ENCODE measurements around the gene ADCY7.

The ADCY7 gene

GRCh38 chr16:50296807-50297206 is 30.5 kb downstream of the ADCY7 start:
- no peak for DNase-seq (ENCODE audit: low spot score)
- TF ChIP-seq, protein P1, sequence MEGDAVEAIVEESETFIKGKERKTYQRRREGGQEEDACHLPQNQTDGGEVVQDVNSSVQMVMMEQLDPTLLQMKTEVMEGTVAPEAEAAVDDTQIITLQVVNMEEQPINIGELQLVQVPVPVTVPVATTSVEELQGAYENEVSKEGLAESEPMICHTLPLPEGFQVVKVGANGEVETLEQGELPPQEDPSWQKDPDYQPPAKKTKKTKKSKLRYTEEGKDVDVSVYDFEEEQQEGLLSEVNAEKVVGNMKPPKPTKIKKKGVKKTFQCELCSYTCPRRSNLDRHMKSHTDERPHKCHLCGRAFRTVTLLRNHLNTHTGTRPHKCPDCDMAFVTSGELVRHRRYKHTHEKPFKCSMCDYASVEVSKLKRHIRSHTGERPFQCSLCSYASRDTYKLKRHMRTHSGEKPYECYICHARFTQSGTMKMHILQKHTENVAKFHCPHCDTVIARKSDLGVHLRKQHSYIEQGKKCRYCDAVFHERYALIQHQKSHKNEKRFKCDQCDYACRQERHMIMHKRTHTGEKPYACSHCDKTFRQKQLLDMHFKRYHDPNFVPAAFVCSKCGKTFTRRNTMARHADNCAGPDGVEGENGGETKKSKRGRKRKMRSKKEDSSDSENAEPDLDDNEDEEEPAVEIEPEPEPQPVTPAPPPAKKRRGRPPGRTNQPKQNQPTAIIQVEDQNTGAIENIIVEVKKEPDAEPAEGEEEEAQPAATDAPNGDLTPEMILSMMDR (IDR thresholded peaks at IDR 0.05; ENCODE audit: extremely low read depth, missing control alignments): no peak

DNA sequence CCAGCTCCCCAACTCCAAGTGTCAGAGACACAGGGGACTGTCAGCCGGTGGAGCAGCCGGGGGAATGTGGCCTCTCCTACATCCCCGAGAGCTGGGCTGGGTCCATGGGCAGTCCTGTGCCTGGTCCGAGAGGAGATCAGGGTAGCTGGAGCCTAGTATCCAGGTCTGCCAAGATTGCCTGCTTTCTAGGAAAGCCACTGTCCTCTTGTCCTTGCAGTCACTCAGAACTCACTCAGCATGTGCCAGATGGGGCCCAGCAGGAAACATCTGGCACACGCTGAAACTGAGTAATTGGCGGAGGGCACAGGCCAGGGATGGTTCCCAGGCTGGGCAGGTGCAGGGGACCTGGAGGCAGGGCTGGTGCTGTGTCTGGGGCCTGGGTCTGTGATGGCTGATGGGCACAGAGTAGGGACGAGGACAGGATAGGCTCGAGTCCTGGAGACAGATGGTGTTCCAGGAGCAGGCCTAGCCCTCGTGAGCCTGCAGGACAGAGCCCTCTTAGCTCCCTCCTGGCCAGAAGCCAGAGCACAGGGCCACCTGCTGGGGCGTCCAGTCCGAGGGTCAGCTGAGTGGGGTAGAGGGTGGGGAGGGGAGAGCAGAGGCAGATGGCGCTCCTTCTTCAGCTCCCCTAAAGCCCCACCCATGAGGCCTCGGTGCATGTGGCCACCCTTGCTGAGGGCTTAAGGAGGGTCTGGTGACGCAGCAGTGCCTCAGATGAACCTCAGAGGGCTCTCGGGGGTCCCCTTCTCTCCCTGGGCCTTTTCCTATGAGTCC is 31.1 kb downstream of the ADCY7 start:
- TF ChIP-seq, protein P1 (IDR thresholded peaks at IDR 0.05; ENCODE audit: extremely low read depth, missing control alignments): no peak
- DNase-seq (ENCODE audit: low spot score): no peak

DNA sequence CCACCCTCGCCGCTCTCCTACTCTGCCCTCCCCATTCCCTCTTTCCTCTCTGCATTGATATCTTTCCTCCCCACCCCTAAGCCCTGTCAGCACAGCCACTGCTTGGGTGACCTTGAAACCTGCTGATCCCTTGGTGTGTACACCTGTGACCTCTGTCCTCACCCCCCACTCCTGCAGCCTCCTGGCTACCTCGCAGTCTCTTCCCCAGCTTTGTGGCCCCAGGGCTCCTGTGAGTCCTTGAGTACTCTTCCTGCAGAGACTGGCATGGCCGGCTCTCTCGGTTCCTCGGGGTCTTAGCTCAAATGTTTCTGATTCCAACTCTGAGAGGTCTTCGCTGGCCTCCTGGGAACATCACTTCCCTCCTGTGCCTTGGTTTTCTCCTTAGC is 31.7 kb downstream of the ADCY7 start:
- DNase-seq (ENCODE audit: low spot score): no peak
- TF ChIP-seq, protein P1 (IDR thresholded peaks at IDR 0.05; ENCODE audit: extremely low read depth, missing control alignments): no peak

DNA sequence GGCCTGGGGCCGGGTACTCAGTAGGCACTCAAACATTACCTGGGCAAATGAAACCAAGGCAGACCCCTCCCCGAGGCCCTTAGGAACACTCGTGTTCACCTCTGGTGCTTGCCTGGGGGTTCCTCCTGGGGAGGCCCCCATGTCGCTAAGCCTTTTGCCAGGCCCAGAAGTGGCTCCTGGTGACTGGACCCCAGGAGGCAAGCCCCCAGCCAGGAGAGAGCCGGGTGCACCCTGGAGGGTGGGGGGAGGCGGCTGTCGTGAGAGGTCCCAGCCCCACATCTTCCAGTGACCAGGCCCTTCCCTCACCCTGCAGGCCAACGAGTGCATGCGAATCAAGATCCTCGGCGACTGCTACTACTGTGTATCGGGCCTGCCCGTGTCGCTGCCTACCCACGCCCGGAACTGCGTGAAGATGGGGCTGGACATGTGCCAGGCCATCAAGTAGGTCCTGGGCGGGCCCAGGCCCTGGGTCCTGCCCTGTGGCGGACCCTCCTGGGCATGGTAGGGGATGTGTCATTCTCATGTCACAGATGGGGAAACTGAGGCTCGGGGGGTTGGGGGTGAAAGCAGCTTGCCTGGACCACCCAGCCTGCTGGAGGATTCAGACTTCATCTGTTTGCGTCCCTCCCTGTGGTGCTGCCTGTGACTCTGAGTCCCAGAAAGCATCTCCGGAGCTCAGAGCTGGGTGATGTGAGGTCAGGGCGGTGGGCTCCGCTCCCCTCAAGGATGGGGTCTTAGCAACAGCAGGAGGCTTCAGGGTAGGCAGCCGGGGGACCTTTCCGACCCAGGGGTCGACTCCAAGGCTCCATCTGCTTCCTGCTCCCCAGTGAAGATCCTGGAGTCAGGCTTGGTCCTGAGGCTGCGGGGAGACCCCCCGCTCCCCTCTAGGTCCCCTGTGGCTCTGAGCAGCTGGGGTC is 32.5 kb downstream of the ADCY7 start:
- DNase-seq (ENCODE audit: low spot score): no peak
- TF ChIP-seq, protein P1 (IDR thresholded peaks at IDR 0.05; ENCODE audit: extremely low read depth, missing control alignments): no peak

DNA sequence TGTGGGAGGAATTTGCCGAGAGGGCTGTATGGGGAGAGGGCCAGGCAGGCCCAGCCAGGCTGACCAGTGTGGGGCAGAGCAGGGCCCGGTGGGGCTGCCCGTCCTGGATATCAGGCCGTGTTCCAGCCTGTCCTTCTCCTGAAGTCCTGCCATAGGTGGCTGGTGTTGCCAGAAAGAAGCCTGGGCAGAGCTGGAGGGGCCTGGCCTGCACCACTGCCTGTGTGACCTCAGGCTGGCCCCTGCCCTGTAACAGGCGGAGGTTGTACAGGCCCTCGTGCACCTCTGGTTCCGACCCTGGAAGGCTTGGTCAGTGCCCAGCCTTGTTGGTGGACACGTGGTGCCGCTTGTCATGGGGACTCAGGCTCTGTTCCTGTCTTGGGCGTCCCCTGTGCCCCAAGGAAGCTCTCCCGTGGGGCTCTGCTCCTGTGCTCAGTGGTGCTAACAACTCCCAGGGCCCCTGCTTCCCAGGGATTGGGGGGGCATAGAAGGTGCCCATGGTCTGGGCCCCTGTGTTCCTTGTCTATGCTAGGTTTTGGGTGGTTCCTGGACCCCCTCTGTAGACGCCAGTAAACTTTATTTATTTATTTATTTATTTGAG is 33.3 kb downstream of the ADCY7 start:
- TF ChIP-seq, protein P1 (IDR thresholded peaks at IDR 0.05; ENCODE audit: extremely low read depth, missing control alignments): no peak
- no peak for DNase-seq (ENCODE audit: low spot score)

DNA sequence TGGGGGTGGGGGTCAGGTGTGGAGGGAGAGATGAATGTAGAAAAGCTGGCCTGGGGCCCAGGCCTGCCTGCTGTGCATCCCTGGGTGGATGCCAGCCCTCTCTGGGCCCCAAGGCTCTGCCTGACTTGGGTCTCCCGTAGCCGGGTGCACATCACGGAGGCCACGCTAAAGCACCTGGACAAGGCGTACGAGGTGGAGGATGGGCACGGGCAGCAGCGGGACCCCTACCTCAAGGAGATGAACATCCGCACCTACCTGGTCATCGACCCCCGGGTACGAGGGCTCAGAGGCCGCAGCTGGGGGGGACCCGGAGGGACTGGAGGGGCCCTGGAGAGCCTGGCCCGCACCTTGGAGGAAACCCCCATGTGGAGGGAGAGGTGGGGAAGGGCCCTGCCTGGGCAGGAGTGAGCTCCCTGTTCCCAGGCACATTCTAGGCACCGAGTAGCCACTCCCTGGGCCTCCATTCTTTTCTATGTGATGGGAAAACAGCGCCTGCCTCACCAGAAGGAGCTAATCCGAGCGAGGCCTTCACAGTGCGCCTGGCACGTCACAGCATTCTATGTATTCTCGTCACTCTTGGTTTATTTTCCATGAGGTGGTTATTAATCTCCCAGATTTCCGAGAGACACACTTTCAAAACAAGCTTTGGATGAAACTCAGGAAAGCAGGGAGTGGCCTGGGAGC is 34.7 kb downstream of the ADCY7 start:
- TF ChIP-seq, protein P1 (IDR thresholded peaks at IDR 0.05; ENCODE audit: extremely low read depth, missing control alignments): no peak
- no peak for DNase-seq (ENCODE audit: low spot score)

Measured in GM20000 (cell line).